A673 (cell line): Measurements from ENCODE around the gene GJB6.

ENCODE experiments used
- CTCF ChIP-seq: fragments of 300-800, 200-600 bp; sonication (generic); conservative IDR thresholded peaks from 2 replicates; pipeline ENCODE4 v1.5.1; 2017; ENCODE audit warnings: low read depth, mild to moderate bottlenecking, antibody characterized with exemption, low read length, moderate library complexity, mixed read lengths
- EZH2 ChIP-seq: fragments of 200-600 bp; sonication (generic); IDR thresholded peaks from 2 replicates; pipeline ENCODE4 v1.6.1; 2017; ENCODE audit warnings: borderline replicate concordance, low read depth, mild to moderate bottlenecking, mixed read lengths, antibody characterized with exemption, low read length; ENCODE audit not compliant: poor library complexity, severe bottlenecking

GRCh38 chr13:20241593-20241992 is 9.5 kb upstream of the GJB6 start:
- TF ChIP-seq CTCF (no peak), EZH2 (no peak)
